ENCODE data around the gene TDRKH.

The TDRKH gene

DNA sequence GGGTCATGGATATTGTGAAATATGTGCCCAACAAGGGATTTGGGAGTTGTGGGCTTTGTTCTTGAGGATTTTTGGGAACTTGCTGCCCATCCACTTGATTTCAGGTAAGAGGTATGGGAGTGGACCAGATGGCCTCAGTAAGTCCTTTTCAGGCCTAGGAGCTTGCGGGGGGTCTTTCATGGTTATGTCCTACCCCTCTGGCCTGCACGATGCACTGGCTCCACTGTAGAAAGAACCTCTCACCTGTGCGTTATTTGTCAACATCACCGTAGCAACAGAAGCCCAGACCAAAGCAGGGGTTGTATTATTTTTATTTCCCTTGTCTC, 60.4 kb downstream of the TDRKH start:
- no peak for DNase-seq
- in situ Hi-C loops (cut with HindIII; ENCODE audit: low pct_ligation_motif_present, low pct_unique_long_range_greater_than_20kb, low sequenced_read_pairs): no loop called here

DNA sequence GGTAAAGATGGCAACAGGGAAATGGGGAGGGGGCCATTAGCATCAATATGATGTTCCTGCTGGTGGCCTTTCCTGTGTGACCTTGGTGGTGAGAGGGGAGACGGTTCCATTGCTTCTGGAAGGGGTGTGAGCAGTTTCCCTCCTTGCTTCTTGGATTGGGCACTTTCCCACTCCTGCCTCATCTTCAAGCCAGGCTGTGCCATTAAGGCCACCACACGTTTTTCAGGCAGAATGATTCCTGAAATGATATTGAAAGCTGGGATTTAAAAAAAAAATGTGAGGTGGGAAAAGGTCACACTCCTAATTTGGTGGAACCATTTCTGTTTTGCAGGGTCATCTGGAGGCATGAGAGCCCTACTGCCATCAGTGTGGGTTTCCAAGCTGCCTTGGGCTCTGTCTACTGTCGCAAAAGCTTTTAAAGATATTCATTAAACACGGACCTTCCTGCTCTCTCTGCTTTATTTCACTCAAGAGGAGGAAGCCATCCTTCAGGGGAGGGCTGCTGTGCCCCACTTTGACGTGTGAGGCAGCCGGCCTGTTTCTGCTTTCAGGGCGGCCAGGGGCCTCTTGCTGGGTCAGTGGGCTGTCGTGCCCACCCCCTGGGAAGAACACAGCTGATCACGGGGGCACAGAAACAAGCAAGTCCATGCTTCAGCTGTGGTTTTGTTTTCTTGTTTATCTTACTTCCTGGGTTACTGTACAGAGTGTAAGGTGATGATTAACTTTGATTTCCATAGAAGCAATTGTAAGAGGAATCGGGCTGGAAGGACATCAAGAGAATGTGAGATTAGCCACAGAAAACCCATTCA, 60.9 kb downstream of the TDRKH start:
- in situ Hi-C loops (cut with HindIII; ENCODE audit: low pct_ligation_motif_present, low pct_unique_long_range_greater_than_20kb, low sequenced_read_pairs): no loop called here
- DNase-seq: no peak

- no peak for DNase-seq
- in situ Hi-C loops (cut with HindIII; ENCODE audit: low pct_ligation_motif_present, low pct_unique_long_range_greater_than_20kb, low sequenced_read_pairs): no loop called here
These were observed 61.9 kb downstream of the TDRKH start for GRCh38 chr1:151728151-151729054.

DNA sequence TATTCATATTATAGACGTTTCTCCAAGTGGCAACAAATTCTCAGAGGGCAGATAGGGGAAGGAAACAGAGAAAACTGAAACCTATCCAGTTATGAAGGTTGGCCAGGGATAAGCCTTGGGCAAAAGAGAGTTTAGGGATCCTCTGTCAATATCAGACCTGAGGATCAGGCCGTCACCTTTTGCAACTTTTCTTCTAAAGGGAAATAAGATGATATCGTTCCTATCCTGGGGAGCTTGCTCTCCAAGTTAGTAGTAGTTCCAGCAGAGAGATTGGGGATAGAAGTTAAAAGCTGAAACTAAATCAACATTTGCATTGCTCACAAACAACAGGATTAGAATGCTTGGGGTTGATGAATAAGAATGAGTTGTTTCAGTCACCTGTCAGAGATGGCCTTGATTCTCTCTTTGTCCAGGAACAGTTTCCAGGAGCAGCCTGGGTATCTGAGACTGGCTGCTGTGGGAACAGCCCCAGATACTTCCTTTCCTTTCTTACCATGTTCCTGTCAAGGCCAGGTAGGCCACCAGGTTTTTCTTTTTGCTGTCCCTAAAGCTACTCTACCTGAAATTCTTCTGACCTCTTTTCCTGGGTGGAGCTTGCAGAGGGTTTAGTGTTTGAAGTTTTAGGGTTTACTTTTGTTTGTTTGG, 66.5 kb downstream of the TDRKH start:
- DNase-seq: no peak
- in situ Hi-C loops (cut with HindIII; ENCODE audit: low pct_ligation_motif_present, low pct_unique_long_range_greater_than_20kb, low sequenced_read_pairs): no loop called here
